Hepatocyte (in vitro differentiated cells): ENCODE results near the gene C9orf50. TPM values are rescaled to one million over a fixed set of nuclear protein-coding genes. Genes with fewer than 3 reads are reported as not detected.
A peak's percentile ranks its signal among the peaks of the same experiment; 100 is the strongest.

Experiments
- DNase-seq: peaks from one replicate; pipeline ENCODE4 v3.0.0-alpha.2; 2016; ENCODE audit warnings: low spot score
- H2AFZ ChIP-seq: fragments of 200-600 bp; sonication (generic); 2 replicates; pipeline ENCODE4 v1.6.0; 2016; ENCODE audit warnings: antibody characterized with exemption, mild to moderate bottlenecking
- H3K27ac ChIP-seq: fragments of 200-600 bp; sonication (generic); 2 replicates; pipeline ENCODE4 v1.5.1; 2016; ENCODE audit warnings: mild to moderate bottlenecking
- H3K27me3 ChIP-seq: fragments of 200-600 bp; sonication (generic); 2 replicates; pipeline ENCODE4 v1.6.1; 2016
- H3K36me3 ChIP-seq: fragments of 200-600 bp; sonication (generic); replicated peaks from 2 replicates; pipeline ENCODE4 v1.5.1; 2016; ENCODE audit warnings: low read depth; ENCODE audit not compliant: insufficient read depth
- H3K4me1 ChIP-seq: fragments of 200-600 bp; sonication (generic); 2 replicates; pipeline ENCODE4 v1.5.1; 2016; ENCODE audit warnings: mild to moderate bottlenecking, moderate library complexity; ENCODE audit not compliant: insufficient read depth
- H3K4me2 ChIP-seq: fragments of 200-600 bp; sonication (generic); 2 replicates; pipeline ENCODE4 v1.6.0; 2016
- H3K4me3 ChIP-seq: fragments of 200-600 bp; sonication (generic); 2 replicates; pipeline ENCODE4 v1.5.1; 2016; ENCODE audit warnings: mild to moderate bottlenecking
- H3K79me2 ChIP-seq: fragments of 200-600 bp; sonication (generic); 2 replicates; pipeline ENCODE4 v1.6.0; 2017; ENCODE audit warnings: mild to moderate bottlenecking
- H3K9me2 ChIP-seq: fragments of 200-600 bp; sonication (generic); replicated peaks from 2 replicates; pipeline ENCODE4 v1.6.0; 2017; ENCODE audit warnings: mild to moderate bottlenecking; ENCODE audit not compliant: insufficient read depth
- H3K9me3 ChIP-seq: fragments of 200-600 bp; sonication (generic); 2 replicates; pipeline ENCODE4 v1.5.1; 2016; ENCODE audit warnings: low read depth, mild to moderate bottlenecking
- H4K20me1 ChIP-seq: fragments of 200-600 bp; sonication (generic); 2 replicates; pipeline ENCODE4 v1.6.0; 2016; ENCODE audit warnings: mild to moderate bottlenecking; ENCODE audit not compliant: insufficient read depth, poor library complexity, severe bottlenecking
- CTCF ChIP-seq: fragments of 200-600 bp; sonication (generic); IDR thresholded peaks from 2 replicates; pipeline ENCODE4 v1.5.1; 2016; ENCODE audit warnings: antibody characterized with exemption, mild to moderate bottlenecking; ENCODE audit not compliant: poor library complexity
- EZH2 ChIP-seq: fragments of 200-600 bp; sonication (generic); IDR thresholded peaks from 2 replicates; pipeline ENCODE4 v1.6.1; 2016; ENCODE audit warnings: antibody characterized with exemption, mild to moderate bottlenecking, borderline replicate concordance
- EZH2phosphoT487 ChIP-seq: fragments of 200-600 bp; sonication (generic); IDR thresholded peaks from one replicate; pipeline ENCODE4 v1.6.1; 2018; ENCODE audit warnings: antibody characterized with exemption, mild to moderate bottlenecking, low read depth, moderate library complexity; ENCODE audit not compliant: unreplicated experiment, severe bottlenecking
- WGBS: methylation state at CpG from one replicate; pipeline ENCODE4 v1.1.6; 2016; ENCODE audit warnings: low lambda C conversion rate; ENCODE audit errors: missing lambda C conversion rate; 5-methylcytosine and 5-hydroxymethylcytosine counted together
- polyA plus RNA-seq: library from polyadenylated mRNA; unstranded; fragments of >200 nt; fragmentation: Nextera tagmentation; extraction: Ambion mirVana; gene quantifications from 2 replicates; pipeline ENCODE4 v1.2.1, GENCODE V29; 2016
- total RNA-seq: library from RNA; depleted of rRNA; stranded (reverse); fragments of >200 nt; gene quantifications from 2 replicates; pipeline ENCODE4 v1.2.3, GENCODE V29; 2014

C9orf50 gene
- total and polyA plus RNA-seq, 2 experiments from 2014 or later: not detected

DNA sequence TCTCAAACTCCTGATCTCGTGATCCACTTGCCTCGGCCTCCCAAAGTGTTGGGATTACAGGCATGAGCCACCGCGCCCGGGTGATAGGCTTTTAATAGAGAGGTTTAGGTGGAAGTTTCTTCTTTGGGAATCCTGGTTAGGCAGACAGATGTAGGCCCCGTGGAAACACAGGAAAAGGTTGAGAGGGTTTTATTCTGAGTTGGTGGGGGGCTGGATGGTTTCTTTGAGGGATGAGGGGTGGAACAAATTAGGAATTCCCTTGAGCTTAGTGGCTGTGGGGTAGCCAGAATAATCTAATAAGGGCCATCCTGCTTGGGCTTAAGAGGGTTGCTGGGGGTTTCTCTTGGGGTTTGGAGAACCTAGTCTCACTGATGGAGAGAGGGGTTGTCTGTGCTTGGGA is 30.4 kb downstream of the C9orf50 start:
- Histone ChIP-seq H3K27ac (no peak overlapping the region), H3K4me1 (peaks cover 10% of the 10 kb centered on the region), H3K27me3 (no peaks in the 10 kb centered on the region), H3K4me3 (no peak overlapping the region), H3K9me3 (no peaks in the 10 kb centered on the region), H3K4me2 (no peak overlapping the region), H3K79me2 (no peaks in the 10 kb centered on the region), H3K9me2 (no peaks in the 10 kb centered on the region), H2AFZ (no peak overlapping the region), H4K20me1 (no peaks in the 10 kb centered on the region), H3K36me3 (no peaks in the 10 kb centered on the region)
- DNase-seq: no peak
- TF ChIP-seq EZH2phosphoT487 (no peak), EZH2 (no peak), CTCF (no peak)
- 88% methylated on average over 6 of the region's 6 CpGs for WGBS

- Histone ChIP-seq H2AFZ (no peak overlapping the region), H4K20me1 (no peaks in the 10 kb centered on the region), H3K27ac (peak overlapping the region; percentile 22), H3K79me2 (no peaks in the 10 kb centered on the region), H3K4me3 (no peak overlapping the region), H3K36me3 (no peaks in the 10 kb centered on the region), H3K4me2 (no peak overlapping the region), H3K9me2 (no peaks in the 10 kb centered on the region), H3K27me3 (no peaks in the 10 kb centered on the region), H3K4me1 (peaks cover 10% of the 10 kb centered on the region), H3K9me3 (no peaks in the 10 kb centered on the region)
- WGBS: 75% methylated on average over 23 of the region's 23 CpGs
- TF ChIP-seq EZH2phosphoT487 (no peak), CTCF (no peak), EZH2 (no peak)
- no peak for DNase-seq
Measured at GRCh38 chr9:129587487-129588262, 33.2 kb downstream of the C9orf50 start.

DNA sequence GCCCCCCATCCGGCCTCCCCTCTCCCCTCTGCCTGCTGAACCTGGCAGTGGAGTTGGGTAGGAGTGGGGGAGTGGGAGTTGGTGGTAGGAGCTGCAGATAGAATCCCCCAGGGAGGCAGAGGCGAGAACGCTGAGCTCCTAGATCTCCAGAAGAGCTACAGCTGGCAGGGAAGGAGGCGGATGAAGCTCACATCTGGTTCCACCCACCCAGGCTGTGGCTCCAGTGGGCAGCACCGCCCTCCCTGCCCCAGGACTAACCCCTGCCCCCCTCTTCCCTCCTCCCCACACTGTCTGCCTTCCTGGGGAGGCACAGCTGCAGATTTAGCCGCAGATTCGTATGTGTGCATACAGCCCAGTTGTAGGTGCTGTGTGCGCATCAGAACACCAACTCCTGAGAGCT is 34.2 kb downstream of the C9orf50 start:
- Histone ChIP-seq H2AFZ (no peak overlapping the region), H3K36me3 (no peaks in the 10 kb centered on the region), H3K9me3 (no peaks in the 10 kb centered on the region), H4K20me1 (no peaks in the 10 kb centered on the region), H3K4me3 (no peak overlapping the region), H3K27ac (peak overlapping the region; percentile 22), H3K4me1 (peaks cover 10% of the 10 kb centered on the region), H3K9me2 (no peaks in the 10 kb centered on the region), H3K4me2 (no peak overlapping the region), H3K79me2 (no peaks in the 10 kb centered on the region), H3K27me3 (no peaks in the 10 kb centered on the region)
- TF ChIP-seq CTCF: no peak
- no peak for TF ChIP-seq EZH2
- no peak for TF ChIP-seq EZH2phosphoT487
- WGBS: 72% methylated on average over 5 of the region's 8 CpGs
- no peak for DNase-seq
